GM19328 (cell line): ENCODE measurements around the gene NDUFV1.
A peak's percentile ranks its signal among the peaks of the same experiment; 100 is the strongest.
"Not testable (repeated sequence)": the region's sequence is repeated elsewhere in the genome, so short reads cannot be mapped to it uniquely, and the experiment has no call there.

Experiments
- ATAC-seq: cut with Tn5 transposase; IDR thresholded peaks from one replicate; pipeline ENCODE4 v1.9.1; 2021; ENCODE audit warnings: mild to moderate bottlenecking, moderate library complexity; ENCODE audit not compliant: unreplicated experiment

NDUFV1 gene

DNA sequence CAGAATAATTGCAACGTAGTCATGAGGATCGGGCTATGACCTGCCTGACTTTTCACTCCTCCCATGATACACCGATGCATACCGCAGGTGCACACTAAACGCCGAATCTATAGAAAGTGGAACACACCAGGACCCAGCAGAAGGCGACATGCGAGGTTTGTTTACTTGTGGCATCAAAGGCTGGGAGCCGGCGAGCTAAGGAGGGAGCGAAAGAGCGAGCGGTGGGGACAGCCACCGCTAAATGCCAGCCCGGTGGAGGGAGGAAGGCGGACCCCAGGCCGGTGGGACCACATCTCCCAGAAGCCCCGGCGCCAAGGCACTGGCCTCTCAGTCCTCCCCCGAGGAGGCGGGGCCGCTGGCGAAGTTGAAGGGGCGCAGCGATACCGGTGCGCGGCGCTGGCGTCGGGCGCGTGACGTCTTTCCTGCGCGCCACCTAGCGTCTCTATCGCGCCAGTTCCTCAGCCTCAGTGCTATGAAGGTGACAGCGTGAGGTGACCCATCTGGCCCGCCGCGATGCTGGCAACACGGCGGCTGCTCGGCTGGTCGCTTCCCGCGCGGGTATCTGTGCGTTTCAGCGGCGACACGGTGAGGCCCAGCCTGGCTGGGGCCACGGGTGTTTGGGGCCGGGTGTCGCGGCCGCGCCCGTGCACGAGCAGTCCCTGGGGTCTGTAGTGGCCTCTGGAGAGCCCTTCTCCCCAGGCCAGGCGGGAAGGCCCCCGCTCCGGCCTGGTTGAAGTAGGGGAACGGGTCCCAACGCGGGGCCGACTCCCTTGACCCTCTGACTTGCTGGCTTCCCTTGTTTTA, at the start of gene NDUFV1:
Gene NDUFV1 (plus strand): TSS at position 445 of the 804 bp plus-strand sequence. CDS start 69 bp downstream, at position 514.
- peak; percentile 86 for ATAC-seq

DNA sequence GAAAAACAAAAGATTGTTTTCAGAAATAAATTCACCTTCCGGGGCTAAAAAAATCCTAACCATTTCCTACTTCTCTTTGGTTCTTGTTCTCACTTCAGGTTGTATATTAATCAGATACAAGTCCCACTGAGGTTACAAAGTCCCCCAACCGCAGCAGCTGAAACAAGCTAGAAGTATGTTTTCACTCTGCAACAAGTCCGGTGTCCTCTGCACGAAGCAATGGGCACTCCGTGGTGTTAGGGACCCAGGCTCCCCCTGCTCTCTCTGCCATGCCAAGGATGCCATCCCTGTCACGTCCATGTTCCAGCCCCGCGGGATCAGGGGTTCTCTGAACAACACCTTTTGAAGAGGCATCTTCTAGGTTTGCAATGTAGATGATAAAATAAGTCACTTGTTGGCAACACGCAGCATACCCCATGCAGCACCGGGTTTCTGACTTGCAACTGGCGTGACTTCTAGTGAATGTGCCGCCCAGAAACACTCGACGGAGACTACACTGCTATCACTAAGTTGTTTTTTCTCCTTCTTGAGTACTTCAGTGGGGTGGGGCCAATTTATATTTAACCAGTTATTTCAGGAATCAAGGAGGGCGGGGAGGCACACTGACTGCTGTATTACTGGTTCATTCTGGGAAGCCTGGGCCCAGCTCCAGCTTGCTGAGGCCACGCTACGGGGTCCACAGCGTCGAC, 48.5 kb upstream of the NDUFV1 start:
- no peak for ATAC-seq

DNA sequence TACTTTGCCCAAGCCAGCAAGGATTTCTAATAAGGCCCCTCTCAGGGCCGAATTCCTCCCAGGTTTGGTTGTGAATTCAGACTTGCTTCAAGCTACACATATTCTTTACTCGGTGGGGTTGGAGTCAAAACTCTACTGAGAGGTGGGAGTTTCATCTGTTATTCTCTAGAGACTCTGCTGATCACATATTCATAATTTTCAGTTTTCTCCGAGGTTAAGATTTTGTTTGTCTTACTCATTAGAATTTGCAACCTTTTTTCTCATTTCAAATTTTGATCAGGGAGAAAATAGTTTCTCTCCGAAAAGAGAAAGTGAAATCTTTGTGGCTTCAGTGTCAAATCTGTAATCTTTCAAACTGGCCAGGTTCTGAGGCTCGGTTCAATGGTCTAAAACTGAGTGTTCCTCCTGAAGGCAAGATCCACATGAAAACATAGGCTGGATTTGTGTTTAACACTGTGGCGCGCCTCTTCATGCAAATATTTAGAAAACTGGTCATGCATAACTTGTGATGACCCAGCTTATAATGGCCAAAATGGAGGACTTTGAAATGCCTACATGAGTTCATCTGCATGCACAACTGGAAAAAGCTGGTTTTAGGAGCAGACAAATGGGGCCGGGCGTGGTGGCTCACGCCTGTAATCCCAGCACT, 44.6 kb upstream of the NDUFV1 start:
- no peak for ATAC-seq

DNA sequence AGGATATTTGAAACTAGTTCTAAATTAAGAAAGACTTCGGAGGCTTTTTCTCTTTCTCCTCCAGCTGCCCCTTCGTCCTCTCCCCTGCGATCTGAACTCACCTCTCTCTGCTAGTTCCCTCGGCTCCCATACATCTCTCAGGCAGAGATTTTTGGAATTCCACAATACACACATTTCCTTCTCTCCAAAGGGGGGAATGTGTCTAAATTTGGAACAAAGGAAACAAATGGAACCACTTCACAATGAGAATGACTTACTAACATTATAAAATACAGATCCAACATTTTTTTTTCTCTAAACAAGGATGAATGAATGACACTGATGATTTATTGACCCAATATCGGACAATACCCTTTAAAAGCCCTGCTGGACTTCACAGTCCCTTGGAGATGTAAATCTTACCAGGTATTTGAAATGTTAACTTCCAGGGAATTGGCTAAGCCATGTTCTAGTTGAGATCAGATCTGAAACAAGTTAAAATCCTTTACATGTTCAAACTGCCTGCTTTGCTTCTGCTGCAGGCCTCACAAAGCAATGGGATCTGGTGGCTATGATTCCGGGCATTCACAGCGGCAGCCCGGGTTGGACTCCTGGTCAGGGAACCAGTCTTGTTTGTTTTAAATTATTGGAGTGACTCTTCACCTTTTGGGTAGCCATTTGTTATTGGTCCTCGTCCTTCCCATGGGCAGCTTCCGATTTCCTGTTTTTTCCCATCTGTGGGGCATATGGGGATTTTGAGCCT, 43.6 kb upstream of the NDUFV1 start:
- ATAC-seq, result no peak

DNA sequence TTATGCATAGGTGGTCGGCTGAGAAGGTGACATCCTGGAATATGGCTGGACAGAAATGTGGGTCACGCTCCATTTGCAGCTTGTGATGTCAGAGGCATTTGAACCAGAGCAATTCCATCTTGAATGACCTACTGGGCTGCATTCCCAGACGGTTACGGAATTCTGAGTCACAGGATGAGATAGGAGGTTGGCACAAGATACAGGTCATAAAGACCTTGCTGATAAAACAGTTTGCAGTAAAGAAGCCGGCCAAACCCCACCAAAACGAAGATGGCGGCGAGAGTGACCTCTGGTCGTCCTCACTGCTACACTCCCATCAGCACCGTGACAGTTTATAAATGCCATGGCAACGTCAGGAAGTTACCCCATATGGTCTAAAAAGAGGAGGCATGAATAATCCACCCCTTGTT, 43.0 kb upstream of the NDUFV1 start:
- ATAC-seq, result not testable (repeated sequence)

DNA sequence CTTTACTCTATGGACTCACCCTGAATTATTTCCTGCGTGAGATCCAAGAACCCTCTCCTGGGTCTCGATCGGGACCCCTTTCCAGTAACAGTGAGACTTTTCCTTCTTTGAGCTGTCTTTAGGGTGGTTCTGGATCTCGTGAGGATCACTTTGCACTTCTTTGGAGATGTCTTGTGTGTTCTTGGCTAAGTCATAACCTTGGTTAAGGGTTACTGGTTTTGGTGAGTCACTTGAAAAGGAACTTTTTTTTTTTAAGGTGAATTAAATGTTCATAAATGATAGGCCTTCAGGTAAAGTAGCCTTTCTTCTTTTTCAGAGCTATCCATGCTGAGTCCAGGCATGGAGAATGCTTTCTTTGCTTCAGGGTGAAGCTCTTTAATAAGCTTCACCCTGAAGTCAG, 42.5 kb upstream of the NDUFV1 start:
- no peak for ATAC-seq

DNA sequence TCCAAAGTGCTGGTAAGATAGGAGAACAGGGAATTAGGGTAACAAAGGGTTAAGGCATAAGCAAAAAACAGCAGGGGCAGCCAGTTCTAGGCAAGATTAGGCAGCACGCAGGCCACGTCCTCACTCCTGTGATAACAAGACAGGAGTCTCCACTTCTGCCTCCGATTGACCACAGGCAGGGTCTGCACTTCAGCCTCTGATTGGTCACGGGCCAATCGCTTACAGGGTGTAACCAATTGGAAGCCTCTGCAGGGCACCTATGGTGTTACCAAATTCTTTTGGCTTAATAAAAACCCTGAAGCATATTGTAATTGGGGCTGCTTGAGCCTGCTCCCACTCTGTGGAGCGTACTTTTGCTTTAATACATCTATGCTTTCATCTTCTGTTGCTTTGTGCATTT, 35.3 kb upstream of the NDUFV1 start:
- no peak for ATAC-seq

DNA sequence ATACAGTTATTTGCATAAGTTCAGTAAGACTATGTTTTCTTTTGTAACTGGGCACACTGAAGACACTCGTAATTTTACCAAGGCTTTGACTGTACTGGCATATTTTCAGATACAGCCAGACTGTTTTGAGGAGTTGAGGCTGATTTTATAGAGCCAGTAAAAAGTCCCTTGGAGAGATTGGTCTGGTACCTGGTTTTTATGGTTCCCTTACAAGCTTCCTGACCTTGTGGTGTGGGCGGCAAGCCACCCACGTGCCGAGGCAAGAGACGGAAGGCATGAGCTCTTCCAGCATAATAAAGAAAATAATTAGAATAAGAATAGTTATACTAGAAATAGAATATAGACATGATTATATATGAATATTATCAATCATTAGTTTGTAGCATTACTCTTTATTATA, 34.4 kb upstream of the NDUFV1 start:
- ATAC-seq, result no peak

DNA sequence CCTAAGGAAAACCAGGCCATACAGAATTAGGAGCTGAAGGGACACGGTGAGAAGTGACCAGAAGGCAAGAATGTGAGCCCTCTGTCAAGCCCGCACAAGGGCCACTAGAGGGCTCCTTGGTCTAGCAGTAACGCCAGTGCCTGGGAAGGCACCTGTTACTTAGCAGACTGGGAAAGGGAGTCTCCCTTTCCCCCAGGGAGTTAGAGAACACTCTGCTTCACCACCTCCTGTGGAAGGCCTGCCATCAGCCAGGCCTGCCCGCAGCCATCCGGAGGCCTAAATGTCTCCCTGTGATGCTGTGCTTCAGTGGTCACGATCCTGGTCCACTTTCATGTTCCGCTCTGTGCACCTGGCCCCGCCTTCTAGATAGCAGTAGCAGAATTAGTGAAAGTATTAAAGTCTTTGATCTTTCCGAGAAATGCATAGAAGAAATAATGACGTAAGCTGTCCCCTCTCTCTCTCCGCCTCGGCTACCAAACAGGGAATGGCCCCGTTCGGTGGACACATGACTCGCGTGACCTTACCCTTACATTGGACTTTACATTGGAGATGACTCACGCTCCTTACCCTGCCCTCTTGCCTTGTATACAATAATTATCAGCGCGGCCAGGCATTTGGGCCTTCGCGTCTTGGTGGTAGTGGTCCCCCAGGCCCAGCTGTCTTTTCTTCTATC, 33.9 kb upstream of the NDUFV1 start:
- ATAC-seq, result no peak

DNA sequence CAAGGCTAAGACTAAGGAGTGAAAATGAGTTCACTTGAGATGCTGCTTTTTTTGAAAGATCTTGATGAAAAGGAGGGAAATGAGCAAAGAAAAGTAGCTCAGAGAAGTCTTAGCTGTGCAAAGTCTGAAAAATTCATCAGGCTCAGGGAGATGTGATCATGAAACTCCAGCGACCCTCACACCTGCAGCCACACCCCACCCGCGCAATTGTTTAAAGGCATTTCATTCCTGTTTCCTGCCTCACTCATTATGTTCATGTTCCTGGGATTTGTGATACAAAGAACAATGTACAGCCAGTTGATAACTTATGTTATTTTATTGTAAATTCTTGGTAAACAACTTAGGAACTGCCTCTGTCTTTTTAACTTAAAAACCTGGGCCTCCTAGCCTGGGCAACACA, 31.8 kb upstream of the NDUFV1 start:
- no peak for ATAC-seq

DNA sequence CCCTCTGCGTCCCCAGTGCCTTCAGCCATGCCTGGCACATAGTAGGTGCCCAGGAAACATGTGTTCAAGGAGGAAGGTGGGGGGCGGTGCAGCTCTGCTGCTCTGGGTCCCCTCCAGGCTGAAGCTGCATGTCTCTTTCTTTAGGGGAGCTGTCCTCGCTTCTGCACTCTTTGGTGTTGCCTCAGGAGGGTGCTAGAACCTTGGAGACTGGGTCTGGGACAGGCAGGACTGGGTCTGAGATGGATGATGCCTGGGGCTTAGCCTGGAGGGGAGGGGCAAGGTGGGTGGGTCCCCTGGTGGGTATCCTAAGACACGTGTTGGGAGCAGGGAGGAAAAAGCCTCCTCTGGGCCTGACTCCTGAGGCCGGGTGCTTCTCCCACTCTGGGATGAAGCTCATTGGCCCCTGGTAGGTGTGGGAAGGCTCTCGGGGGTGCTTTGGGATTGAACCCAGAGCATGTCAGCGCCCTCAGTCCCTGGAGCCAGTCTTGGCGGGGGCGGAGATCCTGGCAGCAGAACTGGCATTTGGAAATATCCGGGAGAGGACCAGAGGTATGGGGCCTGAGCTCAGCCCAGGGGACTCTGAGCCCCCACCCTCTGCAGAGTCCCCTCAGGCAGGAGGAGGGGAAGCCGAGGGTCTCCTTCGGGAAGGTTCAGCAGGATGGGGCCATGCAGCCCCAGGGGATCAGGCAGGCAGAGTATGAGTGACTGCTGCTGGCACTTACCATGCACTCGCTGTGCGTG, 29.8 kb upstream of the NDUFV1 start:
- ATAC-seq, result no peak

DNA sequence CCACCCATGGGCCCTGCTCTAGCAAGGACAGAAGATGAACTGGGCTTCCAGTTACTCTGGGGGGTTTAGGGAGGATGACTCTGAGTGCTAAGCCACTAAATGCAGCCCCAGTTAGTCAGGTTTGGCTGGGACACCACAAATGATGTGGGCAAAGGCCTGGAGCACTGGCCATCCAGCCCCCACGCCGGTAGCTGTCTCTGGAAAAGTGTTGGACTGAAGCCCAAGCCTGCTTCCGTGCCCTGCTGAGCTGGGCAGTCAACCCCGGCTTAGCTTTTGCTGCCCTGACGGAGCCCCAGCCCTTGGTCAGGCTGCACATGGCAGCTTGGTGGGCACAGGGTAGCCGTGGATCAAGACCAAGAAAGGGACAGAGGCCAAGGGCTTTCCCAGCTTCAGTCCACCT, 28.8 kb upstream of the NDUFV1 start:
- ATAC-seq, result no peak

DNA sequence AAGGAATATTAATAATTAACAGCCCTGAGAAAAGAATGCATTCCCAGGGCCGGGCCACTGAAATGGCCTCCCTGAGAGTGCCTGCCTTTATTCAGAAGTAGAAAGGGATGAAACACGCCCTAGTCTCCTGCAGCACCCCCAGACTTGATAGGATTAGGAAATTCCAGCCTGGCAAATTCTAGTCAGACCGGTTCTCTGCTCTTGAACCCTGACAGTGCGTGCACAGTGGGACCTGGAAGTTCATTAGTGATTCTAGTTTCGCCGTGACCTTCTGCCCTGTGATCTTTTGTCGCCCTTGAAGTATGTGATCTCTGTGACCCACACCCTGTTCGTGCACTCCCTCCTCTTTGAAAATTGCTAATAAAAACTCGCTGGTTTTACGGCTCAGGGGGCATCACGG, 25.3 kb upstream of the NDUFV1 start:
- ATAC-seq, result no peak

DNA sequence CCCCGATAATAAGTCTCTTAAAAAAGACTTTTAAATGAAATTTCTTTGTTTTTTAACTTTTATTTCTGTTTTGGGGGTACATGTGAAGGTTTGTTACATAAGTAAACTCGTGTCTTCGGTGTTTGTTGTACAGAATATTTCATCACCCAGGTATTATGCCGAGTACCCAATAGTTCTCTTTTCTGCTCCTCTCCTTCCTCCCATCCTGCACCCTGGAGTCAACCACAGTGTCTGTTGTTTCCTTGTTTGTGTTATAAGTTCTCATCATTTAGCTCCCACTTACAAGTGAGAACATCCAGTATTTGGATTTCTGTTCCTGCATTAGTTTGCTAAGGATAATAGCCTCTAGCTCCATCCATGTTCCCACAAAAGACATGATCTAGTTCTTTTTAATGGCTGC, 24.7 kb upstream of the NDUFV1 start:
- no peak for ATAC-seq

DNA sequence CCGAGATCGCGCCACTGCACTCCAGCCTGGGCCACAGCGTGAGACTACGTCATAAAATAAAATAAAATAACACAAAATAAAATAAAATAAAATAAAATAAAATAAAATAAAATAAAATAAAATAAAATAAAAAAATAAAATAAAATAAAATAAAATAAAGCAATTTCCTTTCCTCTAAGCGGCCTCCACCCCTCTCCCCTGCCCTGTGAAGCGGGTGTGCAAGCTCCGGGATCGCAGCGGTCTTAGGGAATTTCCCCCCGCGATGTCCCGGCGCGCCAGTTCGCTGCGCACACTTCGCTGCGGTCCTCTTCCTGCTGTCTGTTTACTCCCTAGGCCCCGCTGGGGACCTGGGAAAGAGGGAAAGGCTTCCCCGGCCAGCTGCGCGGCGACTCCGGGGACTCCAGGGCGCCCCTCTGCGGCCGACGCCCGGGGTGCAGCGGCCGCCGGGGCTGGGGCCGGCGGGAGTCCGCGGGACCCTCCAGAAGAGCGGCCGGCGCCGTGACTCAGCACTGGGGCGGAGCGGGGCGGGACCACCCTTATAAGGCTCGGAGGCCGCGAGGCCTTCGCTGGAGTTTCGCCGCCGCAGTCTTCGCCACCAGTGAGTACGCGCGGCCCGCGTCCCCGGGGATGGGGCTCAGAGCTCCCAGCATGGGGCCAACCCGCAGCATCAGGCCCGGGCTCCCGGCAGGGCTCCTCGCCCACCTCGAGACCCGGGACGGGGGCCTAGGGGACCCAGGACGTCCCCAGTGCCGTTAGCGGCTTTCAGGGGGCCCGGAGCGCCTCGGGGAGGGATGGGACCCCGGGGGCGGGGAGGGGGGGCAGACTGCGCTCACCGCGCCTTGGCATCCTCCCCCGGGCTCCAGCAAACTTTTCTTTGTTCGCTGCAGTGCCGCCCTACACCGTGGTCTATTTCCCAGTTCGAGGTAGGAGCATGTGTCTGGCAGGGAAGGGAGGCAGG, 23.2 kb upstream of the NDUFV1 start, which contains the start of gene GSTP1:
Gene GSTP1 (plus strand): TSS at position 566 of the 958 bp plus-strand sequence. CDS start 32 bp downstream, at position 598.
- peak; percentile 53 for ATAC-seq

DNA sequence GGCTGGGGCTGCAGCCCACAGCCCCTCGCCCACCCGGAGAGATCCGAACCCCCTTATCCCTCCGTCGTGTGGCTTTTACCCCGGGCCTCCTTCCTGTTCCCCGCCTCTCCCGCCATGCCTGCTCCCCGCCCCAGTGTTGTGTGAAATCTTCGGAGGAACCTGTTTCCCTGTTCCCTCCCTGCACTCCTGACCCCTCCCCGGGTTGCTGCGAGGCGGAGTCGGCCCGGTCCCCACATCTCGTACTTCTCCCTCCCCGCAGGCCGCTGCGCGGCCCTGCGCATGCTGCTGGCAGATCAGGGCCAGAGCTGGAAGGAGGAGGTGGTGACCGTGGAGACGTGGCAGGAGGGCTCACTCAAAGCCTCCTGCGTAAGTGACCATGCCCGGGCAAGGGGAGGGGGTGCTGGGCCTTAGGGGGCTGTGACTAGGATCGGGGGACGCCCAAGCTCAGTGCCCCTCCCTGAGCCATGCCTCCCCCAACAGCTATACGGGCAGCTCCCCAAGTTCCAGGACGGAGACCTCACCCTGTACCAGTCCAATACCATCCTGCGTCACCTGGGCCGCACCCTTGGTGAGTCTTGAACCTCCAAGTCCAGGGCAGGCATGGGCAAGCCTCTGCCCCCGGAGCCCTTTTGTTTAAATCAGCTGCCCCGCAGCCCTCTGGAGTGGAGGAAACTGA, 22.4 kb upstream of the NDUFV1 start:
- no peak for ATAC-seq

DNA sequence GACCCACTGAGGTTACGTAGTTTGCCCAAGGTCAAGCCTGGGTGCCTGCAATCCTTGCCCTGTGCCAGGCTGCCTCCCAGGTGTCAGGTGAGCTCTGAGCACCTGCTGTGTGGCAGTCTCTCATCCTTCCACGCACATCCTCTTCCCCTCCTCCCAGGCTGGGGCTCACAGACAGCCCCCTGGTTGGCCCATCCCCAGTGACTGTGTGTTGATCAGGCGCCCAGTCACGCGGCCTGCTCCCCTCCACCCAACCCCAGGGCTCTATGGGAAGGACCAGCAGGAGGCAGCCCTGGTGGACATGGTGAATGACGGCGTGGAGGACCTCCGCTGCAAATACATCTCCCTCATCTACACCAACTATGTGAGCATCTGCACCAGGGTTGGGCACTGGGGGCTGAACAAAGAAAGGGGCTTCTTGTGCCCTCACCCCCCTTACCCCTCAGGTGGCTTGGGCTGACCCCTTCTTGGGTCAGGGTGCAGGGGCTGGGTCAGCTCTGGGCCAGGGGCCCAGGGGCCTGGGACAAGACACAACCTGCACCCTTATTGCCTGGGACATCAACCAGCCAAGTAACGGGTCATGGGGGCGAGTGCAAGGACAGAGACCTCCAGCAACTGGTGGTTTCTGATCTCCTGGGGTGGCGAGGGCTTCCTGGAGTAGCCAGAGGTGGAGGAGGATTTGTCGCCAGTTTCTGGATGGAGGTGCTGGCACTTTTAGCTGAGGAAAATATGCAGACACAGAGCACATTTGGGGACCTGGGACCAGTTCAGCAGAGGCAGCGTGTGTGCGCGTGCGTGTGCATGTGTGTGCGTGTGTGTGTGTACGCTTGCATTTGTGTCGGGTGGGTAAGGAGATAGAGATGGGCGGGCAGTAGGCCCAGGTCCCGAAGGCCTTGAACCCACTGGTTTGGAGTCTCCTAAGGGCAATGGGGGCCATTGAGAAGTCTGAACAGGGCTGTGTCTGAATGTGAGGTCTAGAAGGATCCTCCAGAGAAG, 21.6 kb upstream of the NDUFV1 start:
- no peak for ATAC-seq
